ENCODE results near the gene NEK11. TPM values are rescaled to one million over a fixed set of nuclear protein-coding genes. Genes with fewer than 3 reads are reported as not detected.

Gene NEK11
- total RNA-seq, 1 donor from 2014 or later: 3.9 TPM

DNA sequence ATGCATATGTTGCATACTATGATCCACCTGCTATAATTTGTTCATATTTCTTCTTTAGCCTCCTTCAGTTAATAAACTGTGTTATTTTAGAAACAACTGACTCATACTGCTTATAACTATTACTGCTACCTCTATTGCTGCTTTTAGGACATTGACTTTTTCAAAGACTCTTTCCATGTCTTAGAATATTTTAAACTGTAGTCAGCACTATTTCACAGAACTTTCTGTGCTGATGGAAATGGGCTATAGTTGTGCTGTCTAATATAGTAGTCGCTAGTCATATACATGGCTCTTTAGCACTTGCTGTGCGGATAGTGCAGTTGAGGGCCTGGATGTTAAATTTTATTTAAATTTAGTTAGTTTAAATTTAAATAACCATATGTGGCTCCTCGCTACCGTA lies 55.6 kb downstream of the NEK11 start:
- no peak overlapping the region for H3K4me3 ChIP-seq (ENCODE audit: low read depth, low read length)
- TF ChIP-seq, protein P1, sequence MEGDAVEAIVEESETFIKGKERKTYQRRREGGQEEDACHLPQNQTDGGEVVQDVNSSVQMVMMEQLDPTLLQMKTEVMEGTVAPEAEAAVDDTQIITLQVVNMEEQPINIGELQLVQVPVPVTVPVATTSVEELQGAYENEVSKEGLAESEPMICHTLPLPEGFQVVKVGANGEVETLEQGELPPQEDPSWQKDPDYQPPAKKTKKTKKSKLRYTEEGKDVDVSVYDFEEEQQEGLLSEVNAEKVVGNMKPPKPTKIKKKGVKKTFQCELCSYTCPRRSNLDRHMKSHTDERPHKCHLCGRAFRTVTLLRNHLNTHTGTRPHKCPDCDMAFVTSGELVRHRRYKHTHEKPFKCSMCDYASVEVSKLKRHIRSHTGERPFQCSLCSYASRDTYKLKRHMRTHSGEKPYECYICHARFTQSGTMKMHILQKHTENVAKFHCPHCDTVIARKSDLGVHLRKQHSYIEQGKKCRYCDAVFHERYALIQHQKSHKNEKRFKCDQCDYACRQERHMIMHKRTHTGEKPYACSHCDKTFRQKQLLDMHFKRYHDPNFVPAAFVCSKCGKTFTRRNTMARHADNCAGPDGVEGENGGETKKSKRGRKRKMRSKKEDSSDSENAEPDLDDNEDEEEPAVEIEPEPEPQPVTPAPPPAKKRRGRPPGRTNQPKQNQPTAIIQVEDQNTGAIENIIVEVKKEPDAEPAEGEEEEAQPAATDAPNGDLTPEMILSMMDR (conservative IDR thresholded peaks at IDR 0.05; ENCODE audit: low read depth, low read length): no peak
- DNase-seq (ENCODE audit: low read depth): no peak

DNA sequence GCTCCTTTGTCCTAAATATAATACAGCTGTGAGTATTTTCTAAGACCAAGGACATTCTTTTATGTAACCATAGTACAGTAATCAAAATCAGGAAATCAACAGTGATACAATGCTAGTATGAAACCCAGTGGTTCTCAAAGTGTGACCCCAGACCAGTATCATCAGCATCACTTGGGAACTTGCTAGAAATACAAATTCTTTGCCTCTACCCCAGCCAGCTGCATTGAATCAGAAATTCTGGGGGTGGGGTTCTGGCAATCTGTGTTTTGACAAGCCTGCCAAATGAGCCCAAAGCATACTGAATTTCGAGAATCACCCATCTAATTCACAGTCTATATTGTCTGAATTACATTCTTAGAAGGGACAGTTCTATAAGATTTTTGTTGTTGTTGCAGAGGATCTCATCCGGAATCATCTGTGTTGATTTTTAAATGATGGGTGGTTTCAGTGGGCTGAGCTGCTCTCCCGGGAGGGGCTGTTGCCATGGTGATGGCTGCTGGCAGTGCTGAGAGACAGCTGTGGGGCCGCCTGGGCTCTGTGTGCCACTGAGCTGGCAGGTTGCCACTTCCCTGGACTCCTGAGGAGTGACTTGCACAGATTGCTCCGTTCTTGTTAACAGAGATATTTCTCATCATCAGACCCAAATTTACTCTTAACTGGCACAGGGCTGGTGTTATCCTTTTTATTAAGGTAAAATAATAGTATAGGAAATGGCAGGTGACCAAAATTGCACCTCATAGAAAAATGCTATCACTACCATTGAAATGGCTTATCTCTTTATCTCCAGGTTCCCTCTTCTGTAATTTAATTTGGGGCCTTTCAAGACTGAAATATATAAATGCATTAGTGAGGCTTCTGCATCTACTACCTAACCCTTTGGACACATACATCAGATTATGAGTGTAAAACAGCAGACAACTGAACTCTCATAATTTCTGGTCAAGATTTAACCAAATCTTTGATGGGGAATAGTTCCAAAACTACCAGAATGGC lies 56.5 kb downstream of the NEK11 start:
- no peak overlapping the region for H3K4me3 ChIP-seq (ENCODE audit: low read depth, low read length)
- TF ChIP-seq, protein P1 (conservative IDR thresholded peaks at IDR 0.05; ENCODE audit: low read depth, low read length): no peak
- DNase-seq (ENCODE audit: low read depth): no peak

DNA sequence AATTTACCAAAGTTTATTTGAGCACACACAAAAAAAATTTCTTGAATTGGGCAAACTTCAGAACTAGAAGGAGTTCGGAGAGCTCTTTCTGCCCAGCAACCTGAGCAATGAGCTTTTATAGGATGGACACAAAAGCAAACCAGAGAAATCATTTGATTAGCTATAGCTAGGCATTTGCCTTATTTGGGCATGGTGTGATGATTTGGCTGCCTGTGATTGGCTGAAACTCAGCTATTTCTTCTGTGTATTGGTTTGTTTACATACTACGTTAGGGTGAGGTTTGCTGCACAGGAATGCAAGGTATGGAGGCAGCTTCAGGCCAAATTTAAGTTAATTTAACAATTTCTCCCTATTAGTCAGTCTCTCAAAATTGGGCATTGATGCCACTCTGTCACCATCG lies 65.1 kb downstream of the NEK11 start:
- no peak overlapping the region for H3K4me3 ChIP-seq (ENCODE audit: low read depth, low read length)
- DNase-seq (ENCODE audit: low read depth): no peak
- TF ChIP-seq, protein P1 (conservative IDR thresholded peaks at IDR 0.05; ENCODE audit: low read depth, low read length): no peak

DNA sequence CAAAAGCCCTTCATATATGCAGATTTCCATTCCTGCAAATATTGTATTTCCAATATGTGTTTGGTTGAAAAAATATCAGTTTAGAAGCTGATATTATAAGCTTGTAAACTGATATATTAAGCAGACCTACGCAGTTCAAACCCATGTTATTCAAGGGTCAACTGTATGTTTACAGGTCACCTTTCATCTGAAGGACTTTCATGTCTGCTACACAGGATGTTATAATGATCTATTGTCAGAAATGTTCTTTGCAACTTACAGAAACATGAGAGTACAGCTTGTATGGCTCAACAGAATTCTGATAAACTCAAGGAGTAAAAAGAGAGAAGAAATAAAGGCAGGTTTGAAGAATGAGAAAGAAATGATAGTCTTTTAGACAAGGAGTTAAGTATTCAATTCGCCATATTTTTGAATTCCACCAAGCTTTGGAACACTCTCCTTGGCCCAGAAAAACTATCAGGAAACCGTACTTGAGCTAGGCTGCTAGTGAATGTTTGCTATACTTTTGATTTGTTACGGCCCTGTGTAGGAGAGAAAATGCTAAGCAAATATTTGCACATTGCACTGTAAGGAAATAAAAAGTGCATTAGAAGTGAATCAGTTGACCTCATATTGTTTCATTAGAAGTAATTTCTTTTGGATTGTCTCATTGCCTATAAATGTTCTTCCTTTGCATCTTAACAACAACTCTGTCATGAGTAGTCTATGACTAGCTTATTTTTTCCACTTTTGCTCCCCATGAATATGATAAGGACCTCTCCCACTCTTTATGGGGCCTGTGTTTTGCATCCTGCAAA lies 81.2 kb downstream of the NEK11 start:
- H3K4me3 ChIP-seq (ENCODE audit: low read depth, low read length): no peak overlapping the region
- no peak for DNase-seq (ENCODE audit: low read depth)

DNA sequence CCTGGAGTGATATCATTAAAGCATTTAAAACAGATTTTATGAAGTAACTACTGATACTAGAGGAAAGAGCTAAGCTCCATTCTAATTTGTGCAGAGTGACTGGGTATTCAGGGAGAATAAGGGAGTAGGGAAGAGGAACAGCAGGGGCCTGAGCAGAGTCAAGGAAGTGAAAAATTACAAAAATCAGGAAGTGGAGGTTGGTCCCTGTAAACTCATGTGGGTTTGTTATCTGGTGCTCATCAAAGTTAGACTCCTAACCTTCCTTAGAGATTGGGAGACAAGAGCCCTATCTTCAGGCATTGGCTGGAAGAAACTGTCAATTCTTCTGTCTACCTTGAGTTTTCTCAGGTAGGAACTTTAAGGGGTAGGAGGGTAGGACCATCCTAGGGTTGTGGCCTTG lies 82.5 kb downstream of the NEK11 start:
- TF ChIP-seq, protein P1 (conservative IDR thresholded peaks at IDR 0.05; ENCODE audit: low read depth, low read length): no peak
- no peak overlapping the region for H3K4me3 ChIP-seq (ENCODE audit: low read depth, low read length)
- no peak for DNase-seq (ENCODE audit: low read depth)

More for the DNA sequence above, 81.2 kb downstream of the NEK11 start:
- TF ChIP-seq, protein P1 (conservative IDR thresholded peaks at IDR 0.05; ENCODE audit: low read depth, low read length): no peak

DNA sequence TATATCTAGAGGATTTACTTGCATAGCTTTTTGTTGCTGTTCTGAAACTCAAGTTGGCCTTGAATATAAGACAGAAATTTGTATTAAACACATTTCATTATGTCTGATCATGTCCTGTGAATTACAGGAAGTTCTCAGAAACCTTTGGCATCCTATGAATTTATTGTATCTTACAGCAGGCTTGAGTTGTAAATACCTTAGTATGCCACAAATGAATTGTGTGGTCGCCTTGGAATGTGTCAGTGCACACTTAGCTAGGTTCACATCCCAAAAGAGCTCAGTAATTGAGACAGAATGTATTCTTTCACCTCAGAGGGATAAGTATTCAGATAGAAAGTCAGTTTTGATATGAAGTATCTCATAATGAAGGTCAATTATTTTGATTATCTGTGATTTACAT lies 83.4 kb downstream of the NEK11 start:
- peak; percentile 19 for DNase-seq (ENCODE audit: low read depth)
- no peak overlapping the region for H3K4me3 ChIP-seq (ENCODE audit: low read depth, low read length)
- TF ChIP-seq, protein P1 (conservative IDR thresholded peaks at IDR 0.05; ENCODE audit: low read depth, low read length): no peak
